Pancreas (tissue), 10 donors: ENCODE measurements around the gene RBM4. TPM values are rescaled to one million over a fixed set of nuclear protein-coding genes. Genes with fewer than 3 reads are reported as not detected.
A peak's percentile ranks its signal among the peaks of the same experiment; 100 is the strongest.

Experiments
- ATAC-seq, 4 donors: fragments of 200-7000 bp; cut with Tn5 transposase; one replicate each; pipeline versions ENCODE4 v1.8.0 to v1.9.1; 2020; ENCODE audit warnings: mild to moderate bottlenecking in 4 of 4, moderate library complexity in 4 of 4
- DNase-seq, 6 donors: peaks; one replicate each; pipeline ENCODE4 v3.0.0-alpha.2; 2020
- FAIRE-seq: peaks from 2 replicates; lab custom pipeline; 2012; peaks lifted over from hg19 to GRCh38; lab: Jason Lieb, UNC
- H3K27ac ChIP-seq, 4 donors: fragments of 200-600 bp; sonication (generic); 1 replicate in 3 of 4; 2 replicates in 1 of 4; pipeline versions ENCODE4 v1.5.0 to v1.8.0; 2020
- H3K27me3 ChIP-seq, 4 donors: fragments of 200-600 bp; one replicate each; pipeline ENCODE4 v1.8.0; 2021
- H3K36me3 ChIP-seq, 3 donors: fragments of 200-600 bp; sonication (generic) in 1 of 3; one replicate each; pipeline versions ENCODE4 v1.5.0 to v1.8.0; 2020 to 2021
- H3K4me1 ChIP-seq, 3 donors: fragments of 200-600 bp; one replicate each; pipeline ENCODE4 v1.8.0; 2021
- H3K4me3 ChIP-seq, 4 donors: fragments of 200-600 bp; sonication (generic) in 2 of 4; one replicate each; pipeline versions ENCODE4 v1.5.0 to v1.8.0; 2020 to 2021
- H3K9me3 ChIP-seq, 4 donors: fragments of 200-600 bp; one replicate each; pipeline ENCODE4 v1.8.0; 2021
- WGBS, 2 donors: extraction: QIAGEN DNeasy Blood & Tissue Kit; methylation state at CpG; one replicate each; pipeline ENCODE4 v1.1.7; 2013; 5-methylcytosine and 5-hydroxymethylcytosine counted together
- intact Hi-C, 3 donors: fragments of 100-400 bp; cut with DNase I; formaldehyde crosslinking; loops; one replicate each; pipeline versions ENCODE4 v1.11.1 to v1.14.2; 2022
- polyA plus RNA-seq, 2 donors: library from polyadenylated mRNA; stranded (reverse); fragments of 200-250 nt; gene quantifications; one replicate each; pipeline ENCODE4 v1.2.3, GENCODE V29; 2013
- total RNA-seq, 6 donors: library from RNA; stranded (reverse); fragmentation: NEBNext Ultra II Directional in 4 of 6; extraction: Animal tissue kit (Norgen Biotek cat#: 25700) in 4 of 6; gene quantifications; one replicate each; pipeline versions ENCODE4 v1.2.1 to v1.2.4, GENCODE V29; 2021 to 2023
- TF ChIP-seq, protein P1 (sequence below), 4 donors: fragments of 200-600 bp; sonication (generic) in 3 of 4; IDR thresholded peaks; one replicate each; pipeline versions ENCODE4 v1.5.0 to v1.8.0; 2021; ENCODE audit warnings: antibody characterized with exemption in 4 of 4
- donor health status: healthy with polysubstance abuse.
- donor health status: DM: no; HTN: no; CAD: no; lungs with moderate emphysema.
- donor health status: DM: no; HTN: no; CAD: no.
- donor health status: control.
- donor health status: control.
- donor health status: Bipolar disorder and iron deficiency.
- donor health status: DM: yes; HTN: yes; CAD: no.
- donor health status: DM: no; HTN: no; CAD: no.
- donor health status: DM: no; HTN: no; CAD: no.
- donor health status: DM: yes; HTN: yes; CAD: no.

Gene RBM4
- total and polyA plus RNA-seq, 8 donors: 47.5 to 84.2 (median 65.1) TPM

DNA sequence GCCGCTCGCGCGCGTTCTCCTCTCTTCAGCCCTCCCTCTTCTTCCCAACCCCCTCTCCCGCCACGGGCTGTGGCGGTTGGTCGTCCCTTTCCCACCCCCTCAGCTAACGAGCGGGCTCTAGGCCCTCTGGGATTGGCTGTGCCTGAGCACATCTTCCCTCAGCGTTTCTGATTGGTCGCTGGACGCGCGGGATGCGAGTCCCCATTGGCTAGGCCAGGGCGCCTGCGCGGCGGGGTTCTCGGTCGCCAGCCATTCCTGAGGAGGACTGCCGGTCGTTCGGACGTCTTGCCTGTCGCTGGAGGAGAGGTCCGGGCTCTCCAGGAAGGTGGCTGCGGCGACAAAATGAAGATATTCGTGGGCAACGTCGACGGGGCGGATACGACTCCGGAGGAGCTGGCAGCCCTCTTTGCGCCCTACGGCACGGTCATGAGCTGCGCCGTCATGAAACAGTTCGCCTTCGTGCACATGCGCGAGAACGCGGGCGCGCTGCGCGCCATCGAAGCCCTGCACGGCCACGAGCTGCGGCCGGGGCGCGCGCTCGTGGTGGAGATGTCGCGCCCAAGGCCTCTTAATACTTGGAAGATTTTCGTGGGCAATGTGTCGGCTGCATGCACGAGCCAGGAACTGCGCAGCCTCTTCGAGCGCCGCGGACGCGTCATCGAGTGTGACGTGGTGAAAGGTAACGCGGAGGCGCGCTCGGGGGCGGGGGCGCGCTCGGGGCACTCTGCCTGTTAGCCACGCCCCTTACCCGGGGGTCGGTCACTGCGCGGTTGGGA, 21.9 kb upstream of the RBM4 start, which contains the start of gene RBM14:
TSS of gene RBM14 (plus strand) at position 252 of the 776 bp plus-strand sequence. CDS start at position 343, 91 bp downstream.
- TF ChIP-seq, protein P1, sequence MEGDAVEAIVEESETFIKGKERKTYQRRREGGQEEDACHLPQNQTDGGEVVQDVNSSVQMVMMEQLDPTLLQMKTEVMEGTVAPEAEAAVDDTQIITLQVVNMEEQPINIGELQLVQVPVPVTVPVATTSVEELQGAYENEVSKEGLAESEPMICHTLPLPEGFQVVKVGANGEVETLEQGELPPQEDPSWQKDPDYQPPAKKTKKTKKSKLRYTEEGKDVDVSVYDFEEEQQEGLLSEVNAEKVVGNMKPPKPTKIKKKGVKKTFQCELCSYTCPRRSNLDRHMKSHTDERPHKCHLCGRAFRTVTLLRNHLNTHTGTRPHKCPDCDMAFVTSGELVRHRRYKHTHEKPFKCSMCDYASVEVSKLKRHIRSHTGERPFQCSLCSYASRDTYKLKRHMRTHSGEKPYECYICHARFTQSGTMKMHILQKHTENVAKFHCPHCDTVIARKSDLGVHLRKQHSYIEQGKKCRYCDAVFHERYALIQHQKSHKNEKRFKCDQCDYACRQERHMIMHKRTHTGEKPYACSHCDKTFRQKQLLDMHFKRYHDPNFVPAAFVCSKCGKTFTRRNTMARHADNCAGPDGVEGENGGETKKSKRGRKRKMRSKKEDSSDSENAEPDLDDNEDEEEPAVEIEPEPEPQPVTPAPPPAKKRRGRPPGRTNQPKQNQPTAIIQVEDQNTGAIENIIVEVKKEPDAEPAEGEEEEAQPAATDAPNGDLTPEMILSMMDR (IDR thresholded peaks at IDR 0.05): no peak
- H3K27ac ChIP-seq: peak within 1 kb of the TSS; percentile 94 to 98 (median 96)
- H3K4me1 ChIP-seq: peaks cover 6 to 32% (median 13%) of the 10 kb centered on the region in 3 donors
- ATAC-seq (peak; percentile 93 to 97 (median 94)), FAIRE-seq (peak; percentile 54), DNase-seq (peak; percentile 98 to 100 (median 99))
- no peaks in the 10 kb centered on the region for H3K27me3 ChIP-seq
- peak within 1 kb of the TSS; percentile 74 to 92 (median 88) for H3K4me3 ChIP-seq
- WGBS, 2 donors: 0% methylated on average over 89 to 90 of the region's 90 CpGs
- no peaks in the 10 kb centered on the region for H3K36me3 ChIP-seq
- intact Hi-C loops: no loop called here
- H3K9me3 ChIP-seq: no peaks in the 10 kb centered on the region

DNA sequence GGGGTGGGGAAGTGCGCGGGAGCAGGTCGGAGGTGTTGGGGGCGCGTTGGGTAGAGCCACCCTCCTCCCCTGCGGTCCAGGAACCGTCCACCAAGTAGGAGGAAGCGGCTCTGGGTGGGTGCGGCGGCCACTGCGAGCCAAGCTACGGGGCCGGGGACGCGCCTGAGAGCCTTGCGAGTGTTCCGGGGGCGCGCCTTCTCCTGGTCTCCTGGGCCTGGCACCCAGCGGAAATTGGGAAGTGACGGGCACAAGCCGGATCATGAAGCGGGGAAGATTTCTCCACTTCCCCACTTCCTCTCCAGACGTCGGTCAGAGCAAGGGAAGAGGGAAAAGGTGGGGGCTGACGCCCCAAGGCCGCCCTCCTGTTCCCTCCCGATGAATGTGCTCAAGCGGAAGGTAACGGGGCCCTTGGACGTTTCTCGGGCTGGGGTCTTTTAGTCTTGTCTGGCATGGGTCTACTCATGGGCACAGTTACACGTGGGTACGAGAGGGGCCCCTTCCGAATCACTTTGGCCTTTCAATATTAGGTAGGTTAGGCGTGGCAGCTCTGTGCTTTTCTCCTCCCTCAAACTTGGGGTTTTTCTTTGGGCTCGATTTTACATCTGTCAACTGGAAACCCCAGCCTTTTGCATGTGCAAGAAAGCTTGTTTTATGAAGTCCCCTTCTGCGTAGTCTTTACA, 21.2 kb upstream of the RBM4 start:
- ATAC-seq (peak; percentile 46 to 68 (median 58)), DNase-seq (peak in 2 of 6 donors; percentile 78 to 90), FAIRE-seq (no peak)
- intact Hi-C loops: no loop called here
- no peaks in the 10 kb centered on the region for H3K27me3 ChIP-seq
- H3K4me3 ChIP-seq: peak overlapping the region; percentile 74 to 92 (median 88)
- H3K27ac ChIP-seq: peak overlapping the region; percentile 94 to 98 (median 96)
- TF ChIP-seq, protein P1 (IDR thresholded peaks at IDR 0.05): no peak
- H3K4me1 ChIP-seq: peaks cover 6 to 39% (median 13%) of the 10 kb centered on the region in 3 donors
- 0% methylated on average over 33 to 38 of the region's 38 CpGs for WGBS, 2 donors
- no peaks in the 10 kb centered on the region for H3K36me3 ChIP-seq
- no peaks in the 10 kb centered on the region for H3K9me3 ChIP-seq

DNA sequence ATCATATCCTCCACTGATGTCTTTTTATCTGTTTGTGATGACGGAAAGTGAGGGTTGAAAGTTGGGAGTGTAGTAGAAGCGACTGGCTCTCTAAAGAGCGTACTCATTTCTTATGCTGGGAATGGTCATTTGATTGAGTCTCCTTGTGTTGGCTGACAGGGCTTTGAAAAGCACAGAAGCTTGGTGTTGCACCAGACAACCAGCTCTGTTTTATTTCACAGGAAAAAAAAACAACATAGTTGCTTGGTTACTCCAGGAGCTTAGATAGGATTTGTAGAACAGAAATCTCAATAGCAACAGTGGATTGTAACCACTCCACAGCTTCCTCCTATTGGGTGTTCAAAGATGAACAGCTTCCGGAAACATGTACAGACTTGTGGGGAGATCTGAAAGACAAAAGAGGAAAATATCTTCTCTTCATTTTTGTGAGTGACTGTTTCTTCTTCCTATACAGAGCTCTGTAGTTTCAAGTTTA, 19.4 kb upstream of the RBM4 start:
- Histone ChIP-seq H3K27me3 (no peaks in the 10 kb centered on the region), H3K4me3 (peak overlapping the region in 2 of 4 donors; percentile 86 to 89), H3K27ac (peak overlapping the region; percentile 4 to 40 (median 12)), H3K4me1 (peaks cover 10 to 48% (median 20%) of the 10 kb centered on the region in 3 donors), H3K36me3 (peaks cover 0 to under 1% (median 0%) of the 10 kb centered on the region in 3 donors), H3K9me3 (no peaks in the 10 kb centered on the region)
- intact Hi-C loops: no loop called here
- DNase-seq: no peak
- ATAC-seq: no peak
- TF ChIP-seq, protein P1 (IDR thresholded peaks at IDR 0.05): no peak
- 29% methylated on average over 4 of the region's 4 CpGs for WGBS, 2 donors
- FAIRE-seq: no peak

DNA sequence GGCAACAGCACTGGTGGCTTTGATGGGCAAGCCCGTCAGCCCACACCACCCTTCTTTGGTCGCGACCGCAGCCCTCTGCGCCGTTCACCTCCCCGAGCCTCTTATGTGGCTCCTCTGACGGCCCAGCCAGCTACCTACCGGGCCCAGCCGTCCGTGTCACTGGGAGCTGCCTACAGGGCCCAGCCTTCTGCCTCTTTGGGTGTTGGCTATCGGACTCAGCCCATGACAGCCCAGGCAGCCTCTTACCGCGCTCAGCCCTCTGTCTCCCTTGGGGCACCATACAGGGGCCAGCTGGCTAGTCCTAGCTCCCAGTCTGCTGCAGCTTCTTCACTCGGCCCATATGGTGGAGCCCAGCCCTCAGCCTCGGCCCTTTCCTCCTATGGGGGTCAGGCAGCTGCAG, 14.1 kb upstream of the RBM4 start:
- Histone ChIP-seq H3K27ac (no peak overlapping the region), H3K4me3 (no peak overlapping the region), H3K9me3 (no peaks in the 10 kb centered on the region), H3K4me1 (peaks cover 4 to 34% (median 6%) of the 10 kb centered on the region in 3 donors), H3K27me3 (no peaks in the 10 kb centered on the region), H3K36me3 (peaks cover 8 to 36% (median 33%) of the 10 kb centered on the region in 3 donors)
- FAIRE-seq (no peak), DNase-seq (no peak), ATAC-seq (peak in 1 of 4 donors; percentile 6)
- TF ChIP-seq, protein P1 (IDR thresholded peaks at IDR 0.05): no peak
- WGBS, 2 donors: 79 to 92% methylated on average over 15 to 16 of the region's 16 CpGs
- intact Hi-C loops: no loop called here
